Dermis microvascular lymphatic vessel endothelial cell (primary cell): ENCODE measurements around the gene NAA25. TPM values are rescaled to one million over a fixed set of nuclear protein-coding genes. Genes with fewer than 3 reads are reported as not detected.
A peak's percentile ranks its signal among the peaks of the same experiment; 100 is the strongest.
"Not testable (repeated sequence)": the region's sequence is repeated elsewhere in the genome, so short reads cannot be mapped to it uniquely, and the experiment has no call there.

Experiments used
- DNase-seq, 2 donors: peaks; one replicate each; pipeline versions ENCODE4 v3.0.0 to v3.0.0-alpha.2; 2010; ENCODE audit warnings: low read depth in 2 of 2
- total RNA-seq: library from RNA; depleted of rRNA; stranded (reverse); fragments of >200 nt; gene quantifications from 2 replicates; pipeline ENCODE4 v1.2.1, GENCODE V29; 2014

NAA25 gene
- total RNA-seq, 1 donor from 2014 or later = 14.2 TPM

GRCh38 chr12:112116232-112117060 lies 7.9 kb upstream of the NAA25 start:
- DNase-seq = peak; percentile 55 to 76

GRCh38 chr12:112115259-112116045 lies 6.9 kb upstream of the NAA25 start:
- DNase-seq = no peak

- no peak for DNase-seq
These were observed 4.0 kb upstream of the NAA25 start for GRCh38 chr12:112112409-112113133.

GRCh38 chr12:112111931-112112330 lies 3.3 kb upstream of the NAA25 start:
- DNase-seq = no peak

- DNase-seq = not testable (repeated sequence)
These were observed 2.4 kb upstream of the NAA25 start for GRCh38 chr12:112110787-112111662.

- DNase-seq = peak in 1 of 2 donors; percentile 43
These were observed 1.0 kb downstream of the NAA25 start for GRCh38 chr12:112107306-112108201.

GRCh38 chr12:112105891-112106290 lies 2.7 kb downstream of the NAA25 start:
- DNase-seq = no peak

GRCh38 chr12:112103758-112104503 lies 4.7 kb downstream of the NAA25 start:
- DNase-seq = no peak

- DNase-seq = not testable (repeated sequence)
These were observed 5.8 kb downstream of the NAA25 start for GRCh38 chr12:112102746-112103145.

GRCh38 chr12:112102127-112102526 lies 6.5 kb downstream of the NAA25 start:
- no peak for DNase-seq

- not testable (repeated sequence) for DNase-seq
These were observed 8.1 kb downstream of the NAA25 start for GRCh38 chr12:112100500-112100899.

GRCh38 chr12:112097641-112098040 lies 10.9 kb downstream of the NAA25 start:
- DNase-seq = no peak

GRCh38 chr12:112096667-112097066 lies 11.9 kb downstream of the NAA25 start:
- DNase-seq = peak in 1 of 2 donors; percentile 41

- DNase-seq = no peak
These were observed 12.5 kb downstream of the NAA25 start for GRCh38 chr12:112096070-112096469.

- DNase-seq = no peak
These were observed 17.0 kb downstream of the NAA25 start for GRCh38 chr12:112091563-112091962.

GRCh38 chr12:112087851-112088250 lies 20.7 kb downstream of the NAA25 start:
- no peak for DNase-seq

- DNase-seq = no peak
These were observed 21.3 kb downstream of the NAA25 start for GRCh38 chr12:112087055-112087850.

- no peak for DNase-seq
These were observed 42.0 kb downstream of the NAA25 start for GRCh38 chr12:112066566-112066965.
